Measurements from ENCODE around the gene SP3.

SP3 gene

GRCh38 chr2:173965372-173966025 is at the start of gene SP3:
Gene SP3 (minus strand): TSS chr2:173965373. CDS start chr2:173965171, 202 bp downstream.
- TF ChIP-seq CTCF (IDR thresholded peaks at IDR 0.05; ENCODE audit: low read length, missing control alignments), result no peak
- DNase-seq (ENCODE audit: low read depth), result peak; percentile 98
- H3K4me3 ChIP-seq (replicated peaks; ENCODE audit: low read depth, low read length), result peak within 1 kb of the TSS; percentile 86

- H3K4me3 ChIP-seq (replicated peaks; ENCODE audit: low read depth, low read length), result no peak overlapping the region
- no peak for TF ChIP-seq CTCF (IDR thresholded peaks at IDR 0.05; ENCODE audit: low read length, missing control alignments)
- no peak for DNase-seq (ENCODE audit: low read depth)
Measured at GRCh38 chr2:174014699-174015070, 49.5 kb upstream of the SP3 start.

GRCh38 chr2:174014011-174014698 is 49.0 kb upstream of the SP3 start:
- no peak for TF ChIP-seq CTCF (IDR thresholded peaks at IDR 0.05; ENCODE audit: low read length, missing control alignments)
- no peak for DNase-seq (ENCODE audit: low read depth)
- H3K4me3 ChIP-seq (replicated peaks; ENCODE audit: low read depth, low read length), result no peak overlapping the region

- peak; percentile 47 for DNase-seq (ENCODE audit: low read depth)
- H3K4me3 ChIP-seq (replicated peaks; ENCODE audit: low read depth, low read length), result peak overlapping the region; percentile 45
- TF ChIP-seq CTCF (IDR thresholded peaks at IDR 0.05; ENCODE audit: low read length, missing control alignments), result no peak
Measured at GRCh38 chr2:174013315-174013751, 48.2 kb upstream of the SP3 start.

GRCh38 chr2:174012347-174013314 is 47.5 kb upstream of the SP3 start:
- DNase-seq (ENCODE audit: low read depth), result peak; percentile 71
- H3K4me3 ChIP-seq (replicated peaks; ENCODE audit: low read depth, low read length), result peak overlapping the region; percentile 45
- no peak for TF ChIP-seq CTCF (IDR thresholded peaks at IDR 0.05; ENCODE audit: low read length, missing control alignments)

GRCh38 chr2:174011796-174012195 is 46.6 kb upstream of the SP3 start:
- TF ChIP-seq CTCF (IDR thresholded peaks at IDR 0.05; ENCODE audit: low read length, missing control alignments), result no peak
- no peak for DNase-seq (ENCODE audit: low read depth)
- no peak overlapping the region for H3K4me3 ChIP-seq (replicated peaks; ENCODE audit: low read depth, low read length)

Measured in fibroblast of pulmonary artery (primary cell).